ENCODE data around the gene BLVRA. TPM values are rescaled to one million over a fixed set of nuclear protein-coding genes. Genes with fewer than 3 reads are reported as not detected.

Gene BLVRA
- total RNA-seq, 4 donors from 2014 or later: 84.8 to 102 (median 92.8) TPM

DNA sequence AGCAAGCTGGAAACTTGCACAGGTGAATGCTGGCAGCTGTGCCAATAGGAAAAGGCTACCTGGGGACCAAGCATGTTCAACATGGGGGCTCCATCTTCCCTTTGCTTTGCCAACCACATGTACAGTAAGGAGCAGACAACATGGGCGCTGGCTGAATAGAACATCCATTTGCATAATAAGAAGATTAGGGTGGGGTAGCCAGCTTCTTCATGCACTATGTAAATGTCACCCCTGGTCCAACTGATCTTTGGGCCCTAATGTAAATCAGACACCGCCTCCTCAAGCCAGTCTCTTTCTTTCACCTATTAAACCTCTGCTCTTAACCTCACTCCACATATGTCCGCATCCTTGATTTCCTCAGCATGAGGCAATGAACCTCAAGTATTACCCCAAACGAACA is 84.8 kb downstream of the BLVRA start:
- Histone ChIP-seq H3K4me3 (no peak overlapping the region), H3K36me3 (no peaks in the 10 kb centered on the region), H3K27ac (replicated peaks in 1 of 4) (no peak overlapping the region), H3K27me3 (no peaks in the 10 kb centered on the region), H3K4me1 (peaks cover 4 to 12% (median 8%) of the 10 kb centered on the region in 4 donors), H3K9me3 (no peaks in the 10 kb centered on the region)
- no peak for DNase-seq (ENCODE audit: extremely low spot score)
- 94% methylated on average over 4 of the region's 4 CpGs for WGBS
- TF ChIP-seq POLR2A (IDR thresholded peaks at IDR 0.05; ENCODE audit: low read depth): no peak
- no peak for TF ChIP-seq POLR2AphosphoS5 (IDR thresholded peaks at IDR 0.05)
- no peak for TF ChIP-seq EP300 (IDR thresholded peaks at IDR 0.05)
- TF ChIP-seq, protein P1, sequence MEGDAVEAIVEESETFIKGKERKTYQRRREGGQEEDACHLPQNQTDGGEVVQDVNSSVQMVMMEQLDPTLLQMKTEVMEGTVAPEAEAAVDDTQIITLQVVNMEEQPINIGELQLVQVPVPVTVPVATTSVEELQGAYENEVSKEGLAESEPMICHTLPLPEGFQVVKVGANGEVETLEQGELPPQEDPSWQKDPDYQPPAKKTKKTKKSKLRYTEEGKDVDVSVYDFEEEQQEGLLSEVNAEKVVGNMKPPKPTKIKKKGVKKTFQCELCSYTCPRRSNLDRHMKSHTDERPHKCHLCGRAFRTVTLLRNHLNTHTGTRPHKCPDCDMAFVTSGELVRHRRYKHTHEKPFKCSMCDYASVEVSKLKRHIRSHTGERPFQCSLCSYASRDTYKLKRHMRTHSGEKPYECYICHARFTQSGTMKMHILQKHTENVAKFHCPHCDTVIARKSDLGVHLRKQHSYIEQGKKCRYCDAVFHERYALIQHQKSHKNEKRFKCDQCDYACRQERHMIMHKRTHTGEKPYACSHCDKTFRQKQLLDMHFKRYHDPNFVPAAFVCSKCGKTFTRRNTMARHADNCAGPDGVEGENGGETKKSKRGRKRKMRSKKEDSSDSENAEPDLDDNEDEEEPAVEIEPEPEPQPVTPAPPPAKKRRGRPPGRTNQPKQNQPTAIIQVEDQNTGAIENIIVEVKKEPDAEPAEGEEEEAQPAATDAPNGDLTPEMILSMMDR (IDR thresholded peaks at IDR 0.05): no peak
- intact Hi-C loops (cut with DNase I): no loop called here

DNA sequence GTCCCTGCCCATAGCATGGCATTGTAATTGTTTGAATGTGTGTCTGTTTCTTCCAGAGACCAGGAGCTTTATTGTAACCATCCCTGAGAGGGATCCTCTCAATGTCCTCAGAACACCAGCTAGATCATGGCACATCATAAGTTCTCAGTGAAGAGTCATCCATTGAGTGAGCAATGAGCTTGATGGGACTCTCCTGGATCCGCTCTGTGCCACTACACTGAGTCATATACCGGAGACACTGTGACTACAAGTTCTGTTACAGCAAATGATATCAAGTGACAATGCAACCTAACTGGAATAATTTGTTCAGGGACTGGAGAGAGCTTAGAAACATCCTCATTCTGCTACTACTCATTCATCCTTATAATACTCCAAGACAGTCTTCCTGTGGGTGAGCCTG is 85.8 kb downstream of the BLVRA start:
- WGBS: 100% methylated on average over 2 of the region's 2 CpGs
- intact Hi-C loops (cut with DNase I): no loop called here
- Histone ChIP-seq H3K9me3 (no peaks in the 10 kb centered on the region), H3K27me3 (no peaks in the 10 kb centered on the region), H3K36me3 (no peaks in the 10 kb centered on the region), H3K4me3 (no peak overlapping the region), H3K4me1 (peaks cover under 1 to 3% (median 2%) of the 10 kb centered on the region in 4 donors), H3K27ac (replicated peaks in 1 of 4) (no peak overlapping the region)
- TF ChIP-seq EP300 (IDR thresholded peaks at IDR 0.05) (no peak), POLR2A (IDR thresholded peaks at IDR 0.05; ENCODE audit: low read depth) (no peak), POLR2AphosphoS5 (IDR thresholded peaks at IDR 0.05) (no peak)
- TF ChIP-seq, protein P1 (IDR thresholded peaks at IDR 0.05): no peak
- no peak for DNase-seq (ENCODE audit: extremely low spot score)

DNA sequence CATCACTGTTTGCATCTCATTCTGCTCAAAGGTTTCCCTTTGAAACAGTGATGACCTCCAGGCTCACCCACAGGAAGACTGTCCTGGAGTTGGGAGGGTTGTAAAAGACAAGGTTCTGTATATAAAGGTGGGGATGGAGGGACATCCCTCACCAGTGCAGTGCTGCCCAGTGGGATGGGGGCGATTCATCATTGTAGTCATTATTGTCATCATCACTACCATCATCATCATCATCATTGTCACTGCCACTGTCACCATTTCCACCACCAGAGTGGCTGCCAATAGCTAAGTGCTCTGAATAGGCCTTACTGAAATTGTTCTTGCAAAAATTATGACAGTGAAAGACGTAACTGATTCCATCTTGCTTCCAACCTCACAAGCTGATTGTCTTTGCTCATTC is 86.2 kb downstream of the BLVRA start:
- intact Hi-C loops (cut with DNase I): no loop called here
- Histone ChIP-seq H3K4me3 (no peak overlapping the region), H3K4me1 (no peaks in the 10 kb centered on the region), H3K27ac (replicated peaks in 1 of 4) (no peak overlapping the region), H3K9me3 (no peaks in the 10 kb centered on the region), H3K36me3 (no peaks in the 10 kb centered on the region), H3K27me3 (no peaks in the 10 kb centered on the region)
- DNase-seq (ENCODE audit: extremely low spot score): no peak
- TF ChIP-seq POLR2A (IDR thresholded peaks at IDR 0.05; ENCODE audit: low read depth) (no peak), POLR2AphosphoS5 (IDR thresholded peaks at IDR 0.05) (no peak), EP300 (IDR thresholded peaks at IDR 0.05) (no peak)
- TF ChIP-seq, protein P1 (IDR thresholded peaks at IDR 0.05): no peak
- 86% methylated on average over 2 of the region's 2 CpGs for WGBS

DNA sequence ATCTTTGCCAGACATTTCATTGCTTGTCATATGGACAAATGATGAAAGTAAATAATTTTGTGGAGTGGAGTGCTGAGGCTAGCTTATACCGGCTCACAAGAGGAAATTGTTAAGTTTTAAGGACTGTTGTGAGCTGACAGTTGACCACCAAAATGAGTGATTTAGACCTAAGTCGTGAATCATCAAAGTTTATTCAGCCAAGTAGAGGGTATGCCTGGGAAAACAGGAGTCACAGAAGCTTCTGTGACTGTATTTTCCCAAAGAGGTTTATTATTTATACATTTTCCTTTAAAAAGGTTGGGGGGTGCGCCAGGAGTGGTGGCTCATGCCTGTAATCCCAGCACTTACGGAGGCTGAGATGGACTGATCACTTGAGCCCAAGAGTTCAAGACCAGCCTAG is 89.0 kb downstream of the BLVRA start:
- Histone ChIP-seq H3K4me3 (no peak overlapping the region), H3K9me3 (no peaks in the 10 kb centered on the region), H3K4me1 (no peaks in the 10 kb centered on the region), H3K36me3 (no peaks in the 10 kb centered on the region), H3K27me3 (no peaks in the 10 kb centered on the region), H3K27ac (replicated peaks in 1 of 4) (no peak overlapping the region)
- TF ChIP-seq, protein P1 (IDR thresholded peaks at IDR 0.05): no peak
- TF ChIP-seq POLR2AphosphoS5 (IDR thresholded peaks at IDR 0.05) (no peak), POLR2A (IDR thresholded peaks at IDR 0.05; ENCODE audit: low read depth) (no peak), EP300 (IDR thresholded peaks at IDR 0.05) (no peak)
- intact Hi-C loops (cut with DNase I): no loop called here
- DNase-seq (ENCODE audit: extremely low spot score): no peak
- 63% methylated on average over 3 of the region's 4 CpGs for WGBS

DNA sequence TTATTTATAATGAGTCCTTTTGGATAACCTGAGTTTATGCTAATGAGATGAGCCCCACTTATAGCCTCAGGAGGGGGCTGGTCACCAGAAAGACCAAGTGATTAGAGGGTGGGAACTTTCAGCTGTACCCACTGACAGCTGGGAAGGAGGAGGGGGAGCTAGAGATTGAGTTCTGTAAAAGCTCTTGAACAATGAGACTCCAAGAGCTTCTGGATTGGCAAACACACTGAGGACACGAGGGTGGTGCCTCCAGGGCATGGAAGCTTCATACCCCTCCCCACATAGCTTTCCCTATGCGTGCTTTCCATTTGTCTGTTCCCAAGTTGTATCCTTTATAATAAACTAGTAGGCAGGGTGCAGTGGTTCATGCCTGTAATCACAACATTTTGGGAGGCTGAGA is 90.6 kb downstream of the BLVRA start:
- H3K9me3 ChIP-seq: no peaks in the 10 kb centered on the region
- no peak overlapping the region for H3K4me3 ChIP-seq
- TF ChIP-seq POLR2AphosphoS5 (IDR thresholded peaks at IDR 0.05) (no peak), EP300 (IDR thresholded peaks at IDR 0.05) (no peak), POLR2A (IDR thresholded peaks at IDR 0.05; ENCODE audit: low read depth) (no peak)
- TF ChIP-seq, protein P1 (IDR thresholded peaks at IDR 0.05): no peak
- intact Hi-C loops (cut with DNase I): no loop called here
- no peaks in the 10 kb centered on the region for H3K36me3 ChIP-seq
- DNase-seq (ENCODE audit: extremely low spot score): no peak
- H3K27me3 ChIP-seq: no peaks in the 10 kb centered on the region
- H3K27ac ChIP-seq (replicated peaks in 1 of 4): no peak overlapping the region
- 80% methylated on average over 2 of the region's 2 CpGs for WGBS
- no peaks in the 10 kb centered on the region for H3K4me1 ChIP-seq
